ENCODE results near the gene DENND1A. TPM values are rescaled to one million over a fixed set of nuclear protein-coding genes. Genes with fewer than 3 reads are reported as not detected.

Gene DENND1A
- total and polyA plus RNA-seq, 2 of the 13 experiments (the other 11 are each of a cell fraction or from before 2014, with no cell fraction given): 14.8 to 30.1 TPM

GRCh38 chr9:123742009-123742767, 187.7 kb downstream of the DENND1A start (continued):
- TF ChIP-seq UBTF (CRISPR knock-in tag; IDR thresholded peaks at IDR 0.05): peak; percentile 37; the same call in 1 of the 2 replicates

GRCh38 chr9:123741214-123741613, 188.7 kb downstream of the DENND1A start:
- Histone ChIP-seq H3K9ac (ENCODE audit: insufficient read depth, low read depth, low read length) (peak overlapping the region; percentile 59), H3K9me3 (ENCODE audit: low read length) (no peaks in the 10 kb centered on the region), H3K4me3 (replicated peaks in 1 of 3; ENCODE audit: insufficient read depth in 1 of 3, low read depth in 2 of 3, low read length in 3 of 3) (peak overlapping the region in 2 of 3 experiments; percentile 31 to 59; a peak in 3 of 6 replicates), H4K20me1 (ENCODE audit: insufficient read depth, low read length) (no peaks in the 10 kb centered on the region), H3K4me2 (ENCODE audit: low read depth, low read length) (peak overlapping the region; percentile 74), H3K27ac (ENCODE audit: extremely low read length, insufficient read depth, low read length) (peak overlapping the region; percentile 81), H2AFZ (ENCODE audit: low read length) (no peak overlapping the region), H3K4me1 (ENCODE audit: insufficient read depth, low read length) (peaks cover 64% of the 10 kb centered on the region), H3K27me3 (ENCODE audit: control insufficient read depth in 1 of 2, insufficient read depth in 2 of 2, low read length in 2 of 2) (no peaks in the 10 kb centered on the region), H3K36me3 (replicated peaks in 1 of 2; ENCODE audit: control insufficient read depth in 1 of 2, insufficient read depth in 2 of 2, low read length in 2 of 2) (no peaks in the 10 kb centered on the region), H3K79me2 (ENCODE audit: insufficient read depth, low read length) (peaks cover 3% of the 10 kb centered on the region)
- no peak for ATAC-seq
- FAIRE-seq: no peak
- intact Hi-C loops (cut with micrococcal nuclease; ENCODE audit: unreplicated experiment) (loop anchor here (10.0 kb wide), 1 partner anchor 184 kb away; no protein-coding TSS in a partner anchor), in situ Hi-C loops (cut with HindIII; ENCODE audit: extremely low pct_ligation_motif_present, low pct_unique_long_range_greater_than_20kb) (no loop called here)
- TF ChIP-seq ZNF530 (CRISPR knock-in tag; IDR thresholded peaks at IDR 0.05; ENCODE audit: low read depth) (no peak), NKX3-1 (CRISPR knock-in tag; IDR thresholded peaks at IDR 0.05) (no peak), TFDP2 (CRISPR knock-in tag; IDR thresholded peaks at IDR 0.05) (no peak), ZFP36 (IDR thresholded peaks at IDR 0.05; ENCODE audit: borderline replicate concordance, low read depth, low read length, partially characterized antibody) (no peak), RARA (CRISPR knock-in tag; IDR thresholded peaks at IDR 0.05) (no peak), ZNF263 (CRISPR knock-in tag; IDR thresholded peaks at IDR 0.05) (no peak), CSRNP1 (CRISPR knock-in tag; IDR thresholded peaks at IDR 0.05) (no peak), MEIS2 (CRISPR knock-in tag; IDR thresholded peaks at IDR 0.05) (no peak), ZNF788 (CRISPR knock-in tag; IDR thresholded peaks at IDR 0.05; ENCODE audit: borderline replicate concordance) (no peak), MEF2D (CRISPR knock-in tag; IDR thresholded peaks at IDR 0.05) (no peak), PATZ1 (CRISPR knock-in tag; IDR thresholded peaks at IDR 0.05) (no peak)
- no peak for DNase-seq (ENCODE audit: low spot score)
- WGBS (ENCODE audit: low lambda C conversion rate): 93% methylated on average over 3 of the region's 3 CpGs
- no TSS peak for BruUV-seq (replicated peaks)
- POLR2A ChIA-PET: no interaction called here
- CTCF ChIA-PET (ENCODE audit: low intra/inter-chr PET ratio, low total read pairs): no interaction called here
